GM18909 (cell line): ENCODE measurements around the gene PIK3R3.
"Not testable (repeated sequence)": the region's sequence is repeated elsewhere in the genome, so short reads cannot be mapped to it uniquely, and the experiment has no call there.

ENCODE experiments used
- ATAC-seq: cut with Tn5 transposase; IDR thresholded peaks from one replicate; pipeline ENCODE4 v1.9.1; 2021; ENCODE audit warnings: mild to moderate bottlenecking; ENCODE audit not compliant: unreplicated experiment, poor library complexity

The PIK3R3 gene

GRCh38 chr1:46077644-46078043, 54.8 kb downstream of the PIK3R3 start:
- ATAC-seq, result no peak

- ATAC-seq, result no peak
Measured at GRCh38 chr1:46076343-46076742, 56.1 kb downstream of the PIK3R3 start.

- no peak for ATAC-seq
Measured at GRCh38 chr1:46072975-46073374, 59.5 kb downstream of the PIK3R3 start.

- ATAC-seq, result no peak
Measured at GRCh38 chr1:46070164-46070814, 62.1 kb downstream of the PIK3R3 start.

DNA sequence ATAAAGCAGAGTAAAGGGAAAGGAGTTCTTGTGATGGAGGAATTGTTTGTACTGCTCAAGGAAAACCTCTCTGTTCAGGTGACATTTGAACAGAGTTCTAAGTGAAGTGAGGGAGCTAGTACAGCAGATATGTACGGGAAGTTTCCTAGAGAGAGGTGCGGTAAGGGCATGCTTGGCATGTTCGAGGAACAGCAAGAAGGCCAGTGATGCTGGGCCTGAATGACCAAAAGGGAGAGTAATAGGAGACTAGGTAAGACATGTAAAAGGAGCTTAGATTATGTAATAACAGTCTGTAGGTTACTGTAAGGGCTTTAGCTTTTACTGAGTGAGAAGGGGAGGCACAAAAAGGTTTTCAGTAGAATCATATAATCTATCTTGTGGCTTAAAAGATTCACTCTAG, 63.9 kb downstream of the PIK3R3 start:
- no peak for ATAC-seq

DNA sequence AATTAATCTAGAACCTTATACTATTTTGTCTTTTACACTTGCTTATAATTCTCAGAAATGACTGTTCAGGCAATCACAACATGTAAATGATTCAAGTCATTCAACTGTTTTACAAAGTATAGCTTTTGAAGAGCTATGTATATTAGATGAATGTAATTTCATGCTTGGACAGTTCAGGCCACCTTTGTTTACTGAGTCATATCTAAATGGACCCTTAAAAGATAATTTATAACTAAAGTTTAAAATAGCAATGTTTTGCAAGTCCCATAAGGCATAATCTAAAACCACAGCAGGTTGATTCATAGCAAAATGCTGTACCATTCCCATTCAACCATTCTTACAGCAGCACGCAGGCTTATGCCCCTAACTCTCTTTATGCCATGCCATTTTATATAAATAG, 64.8 kb downstream of the PIK3R3 start:
- no peak for ATAC-seq

- ATAC-seq, result no peak
Measured at GRCh38 chr1:46065405-46065804, 67.0 kb downstream of the PIK3R3 start.

- ATAC-seq, result no peak
Measured at GRCh38 chr1:46064708-46065107, 67.7 kb downstream of the PIK3R3 start.

DNA sequence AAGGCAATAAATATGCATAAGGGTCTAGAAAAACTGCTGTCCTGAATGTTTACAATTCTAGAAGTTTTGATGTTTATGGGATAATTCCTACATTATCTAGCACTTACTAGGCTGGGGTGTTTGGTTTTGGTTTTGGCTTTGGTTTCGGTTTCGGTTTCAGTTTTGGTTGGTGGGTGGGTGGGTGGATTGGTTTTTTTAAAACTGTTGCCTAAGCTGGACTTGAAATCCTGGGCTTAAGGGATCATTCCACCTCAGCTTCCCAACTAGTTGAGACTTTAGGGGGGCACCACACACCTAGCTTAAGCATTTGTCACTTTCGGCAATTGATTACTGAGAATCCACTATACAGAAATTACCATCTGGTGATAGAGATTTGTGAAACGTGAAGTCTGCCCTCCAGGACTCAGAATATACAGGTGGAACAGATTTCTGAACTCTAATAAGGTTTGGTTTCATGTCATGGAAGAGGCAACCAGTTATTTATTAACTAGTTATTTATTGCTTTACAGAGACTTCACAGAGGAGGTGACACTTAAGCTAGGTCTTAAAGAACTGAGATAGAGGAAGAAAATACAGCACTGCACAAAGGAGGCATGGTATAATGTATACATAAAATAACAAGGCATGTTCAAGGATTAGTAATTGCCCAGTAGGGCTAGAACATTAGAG, 69.6 kb downstream of the PIK3R3 start:
- peak; percentile 64 for ATAC-seq

GRCh38 chr1:46061146-46061545, 71.3 kb downstream of the PIK3R3 start:
- no peak for ATAC-seq

DNA sequence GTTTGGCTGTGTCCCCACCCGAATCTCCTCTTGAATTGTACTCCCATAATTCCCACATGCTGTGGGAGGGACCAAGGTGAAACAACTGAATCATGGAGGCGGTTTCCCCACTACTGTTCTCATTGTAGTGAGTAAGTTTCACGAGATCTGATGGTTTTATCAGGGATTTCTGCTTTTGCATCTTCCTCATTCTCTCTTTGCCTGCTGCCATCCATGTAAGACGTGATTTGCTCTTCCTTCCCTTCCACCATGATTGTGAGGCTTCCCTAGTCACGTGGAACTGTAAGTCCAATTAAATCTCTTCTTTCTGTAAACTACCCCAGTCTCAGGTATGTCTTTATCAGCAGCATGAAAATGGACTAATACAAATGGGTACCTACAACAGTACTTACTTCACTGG, 73.5 kb downstream of the PIK3R3 start:
- ATAC-seq, result no peak

DNA sequence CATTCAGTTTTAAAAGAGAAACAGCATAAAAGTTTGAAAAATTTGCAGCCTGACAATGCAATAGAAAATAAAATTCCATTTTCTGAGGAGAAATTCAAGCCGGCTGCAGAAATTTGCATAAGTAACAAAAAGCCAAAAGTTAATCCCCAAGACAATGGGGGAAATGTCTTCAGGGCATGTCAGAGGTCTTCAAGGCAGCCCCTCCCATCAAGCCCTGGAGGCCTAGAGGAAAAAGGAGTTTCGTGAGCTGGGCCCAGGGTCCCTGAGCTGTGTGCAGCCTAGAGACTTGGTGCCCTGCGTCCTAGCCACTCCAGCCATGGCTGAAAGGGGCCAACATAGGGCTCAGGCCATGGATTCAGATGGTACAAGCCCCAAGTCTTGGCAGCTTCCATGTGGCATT, 74.6 kb downstream of the PIK3R3 start:
- ATAC-seq, result no peak

DNA sequence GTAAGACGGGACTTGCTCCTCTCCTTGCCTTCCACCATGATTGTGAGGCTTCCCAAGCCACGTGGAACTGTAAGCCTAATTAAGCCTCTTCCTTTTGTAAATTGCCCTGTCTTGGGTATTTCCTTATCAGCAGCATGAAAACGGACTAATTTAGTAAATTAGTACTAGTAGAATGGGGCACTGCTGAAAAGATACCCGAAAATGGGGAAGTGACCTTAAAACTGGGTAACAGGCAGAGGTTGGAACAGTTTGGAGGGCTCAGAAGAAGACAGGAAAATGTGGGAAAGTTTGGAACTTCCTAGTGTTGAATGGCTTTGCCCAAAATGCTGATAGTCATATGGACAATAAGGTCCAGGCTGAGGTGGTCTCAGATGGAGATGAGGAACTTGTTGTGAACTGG, 75.2 kb downstream of the PIK3R3 start:
- ATAC-seq, result not testable (repeated sequence)

DNA sequence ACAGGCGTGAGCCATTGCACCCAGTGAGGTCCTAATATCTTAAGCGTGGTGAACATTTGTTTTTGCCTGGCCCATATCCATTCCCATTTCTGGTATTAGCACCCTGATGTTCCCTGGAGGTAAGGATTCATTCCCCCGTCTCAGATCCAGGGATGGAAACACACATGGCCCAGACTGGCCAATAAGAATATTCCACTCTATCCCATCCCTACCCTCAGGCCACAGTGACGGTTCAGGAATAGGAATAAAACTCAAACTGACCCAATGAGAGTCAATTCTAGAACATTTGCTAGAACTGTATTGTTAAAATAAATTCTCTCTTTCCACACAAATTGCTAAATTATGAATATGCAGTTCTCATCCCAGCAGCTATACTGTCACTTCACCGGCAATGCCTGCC, 76.1 kb downstream of the PIK3R3 start:
- no peak for ATAC-seq

DNA sequence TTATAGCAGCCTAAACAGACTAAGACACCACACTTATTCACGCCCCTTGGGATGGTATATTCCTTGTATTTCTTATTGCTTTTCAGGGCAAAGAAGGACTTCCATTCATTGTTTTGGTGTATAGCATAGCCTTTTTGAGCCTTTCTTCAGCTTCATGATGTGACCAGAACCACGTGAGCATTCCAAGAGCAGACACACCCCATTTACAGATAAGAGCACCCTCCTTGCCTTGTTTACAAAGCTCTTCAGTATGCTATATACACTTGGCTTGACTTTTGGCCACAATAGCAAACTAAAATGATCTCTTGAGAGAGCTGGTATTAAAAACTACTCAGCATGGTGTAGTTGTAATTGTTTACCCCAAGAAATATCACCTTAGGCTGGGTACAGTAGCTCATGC, 78.7 kb downstream of the PIK3R3 start:
- ATAC-seq, result no peak

DNA sequence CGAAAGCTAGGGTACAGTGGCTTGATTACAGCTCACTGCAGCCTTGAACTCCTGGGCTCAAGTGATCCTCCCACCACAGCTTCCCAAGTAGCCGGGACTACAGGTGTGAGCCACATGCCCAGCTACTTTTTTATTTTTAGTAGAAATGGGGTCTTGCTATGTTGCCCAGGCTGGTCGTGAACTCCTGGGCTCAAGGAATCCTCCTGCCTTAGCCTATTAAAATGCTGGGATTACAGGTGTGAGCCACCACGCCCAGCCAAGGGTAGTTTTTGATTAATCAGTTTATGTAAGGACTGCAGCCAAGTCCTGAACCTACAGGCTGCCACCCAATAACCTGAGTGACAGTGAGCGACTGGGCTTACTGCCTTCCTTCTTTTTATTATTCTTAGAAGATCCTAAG, 88.3 kb downstream of the PIK3R3 start:
- no peak for ATAC-seq

- peak; percentile 92 for ATAC-seq
Measured at GRCh38 chr1:46043458-46044017, 88.9 kb downstream of the PIK3R3 start.

GRCh38 chr1:46041974-46042373, 90.5 kb downstream of the PIK3R3 start:
- ATAC-seq, result no peak

- ATAC-seq, result no peak
Measured at GRCh38 chr1:46041551-46041950, 90.9 kb downstream of the PIK3R3 start.

- no peak for ATAC-seq
Measured at GRCh38 chr1:46039571-46040052, 92.8 kb downstream of the PIK3R3 start.

GRCh38 chr1:46036894-46037839, 95.3 kb downstream of the PIK3R3 start:
- no peak for ATAC-seq
